HUES48 (cell line): ENCODE data around the gene PIH1D1.
"Not testable (repeated sequence)": the region's sequence is repeated elsewhere in the genome, so short reads cannot be mapped to it uniquely, and the experiment has no call there.

Experiments used
- H3K27ac ChIP-seq: one replicate; pipeline ENCODE4 v1.7.0; 2013; ENCODE audit warnings: low read depth, low read length, inconsistent platforms
- H3K27me3 ChIP-seq: 2 replicates; pipeline ENCODE4 v1.6.1; 2013; ENCODE audit warnings: mild to moderate bottlenecking, low read length; ENCODE audit not compliant: control insufficient read depth, insufficient read depth
- H3K36me3 ChIP-seq: 2 replicates; pipeline ENCODE4 v1.6.1; 2013; ENCODE audit warnings: low read length; ENCODE audit not compliant: control insufficient read depth, insufficient read depth
- H3K4me1 ChIP-seq: 2 replicates; pipeline ENCODE4 v1.6.1; 2013; ENCODE audit warnings: mild to moderate bottlenecking, low read length; ENCODE audit not compliant: control insufficient read depth, insufficient read depth
- H3K4me3 ChIP-seq: 2 replicates; pipeline ENCODE4 v1.5.1; 2013; ENCODE audit warnings: mild to moderate bottlenecking, low read depth, low read length
- H3K9ac ChIP-seq: 2 replicates; pipeline ENCODE4 v1.6.1; 2013; ENCODE audit warnings: mild to moderate bottlenecking, low read depth, low read length, moderate library complexity
- H3K9me3 ChIP-seq: 2 replicates; pipeline ENCODE4 v1.6.1; 2013; ENCODE audit warnings: low read length; ENCODE audit not compliant: control insufficient read depth, insufficient read depth

The PIH1D1 gene

GRCh38 chr19:49465371-49465770, 13.8 kb upstream of the PIH1D1 start:
- no peak overlapping the region for H3K27ac ChIP-seq
- H3K36me3 ChIP-seq, result peaks cover 28% of the 10 kb centered on the region
- H3K4me1 ChIP-seq, result no peaks in the 10 kb centered on the region; the same call in 1 of the 2 replicates
- H3K4me3 ChIP-seq, result no peak overlapping the region
- no peak overlapping the region for H3K9ac ChIP-seq
- H3K9me3 ChIP-seq, result no peaks in the 10 kb centered on the region
- no peaks in the 10 kb centered on the region for H3K27me3 ChIP-seq

GRCh38 chr19:49463960-49464740, 12.5 kb upstream of the PIH1D1 start:
- Histone ChIP-seq H3K9me3 (no peaks in the 10 kb centered on the region), H3K27me3 (no peaks in the 10 kb centered on the region), H3K36me3 (peaks cover 27% of the 10 kb centered on the region), H3K27ac (no peak overlapping the region), H3K9ac (no peak overlapping the region), H3K4me3 (no peak overlapping the region), H3K4me1 (no peaks in the 10 kb centered on the region; the same call in 1 of the 2 replicates)

GRCh38 chr19:49462492-49462891, 10.9 kb upstream of the PIH1D1 start:
- Histone ChIP-seq H3K9me3 (no peaks in the 10 kb centered on the region), H3K27ac (no peak overlapping the region), H3K9ac (no peak overlapping the region), H3K27me3 (no peaks in the 10 kb centered on the region), H3K36me3 (peaks cover 27% of the 10 kb centered on the region), H3K4me1 (no peaks in the 10 kb centered on the region), H3K4me3 (no peak overlapping the region)

GRCh38 chr19:49461656-49462055, 10.0 kb upstream of the PIH1D1 start:
- Histone ChIP-seq H3K4me3 (no peak overlapping the region), H3K36me3 (peaks cover 22% of the 10 kb centered on the region), H3K27ac (no peak overlapping the region), H3K4me1 (no peaks in the 10 kb centered on the region), H3K9me3 (no peaks in the 10 kb centered on the region), H3K27me3 (no peaks in the 10 kb centered on the region), H3K9ac (no peak overlapping the region)

GRCh38 chr19:49461130-49461529, 9.5 kb upstream of the PIH1D1 start:
- not testable (repeated sequence) for H3K27me3 ChIP-seq, H3K27ac ChIP-seq, H3K4me1 ChIP-seq, H3K9me3 ChIP-seq, H3K4me3 ChIP-seq, H3K9ac ChIP-seq
- peaks cover 26% of the 10 kb centered on the region for H3K36me3 ChIP-seq

- H3K9me3 ChIP-seq, result no peaks in the 10 kb centered on the region
- H3K27ac ChIP-seq, result no peak overlapping the region
- no peaks in the 10 kb centered on the region for H3K4me1 ChIP-seq
- no peak overlapping the region for H3K4me3 ChIP-seq
- H3K27me3 ChIP-seq, result no peaks in the 10 kb centered on the region
- no peak overlapping the region for H3K9ac ChIP-seq
- H3K36me3 ChIP-seq, result peaks cover 19% of the 10 kb centered on the region; the same call in 1 of the 2 replicates
These were observed 7.8 kb upstream of the PIH1D1 start for GRCh38 chr19:49459388-49459787.

GRCh38 chr19:49458567-49458903, 6.9 kb upstream of the PIH1D1 start:
- Histone ChIP-seq H3K9ac (no peak overlapping the region), H3K27me3 (no peaks in the 10 kb centered on the region), H3K4me1 (peaks cover 2% of the 10 kb centered on the region; the same call in 1 of the 2 replicates), H3K36me3 (0 out of 2 replicates have a peak, but pooled peaks cover 12% of the 10 kb centered on the region), H3K9me3 (no peaks in the 10 kb centered on the region), H3K27ac (no peak overlapping the region), H3K4me3 (no peak overlapping the region)

GRCh38 chr19:49456326-49456725, 4.7 kb upstream of the PIH1D1 start:
- Histone ChIP-seq H3K36me3 (0 out of 2 replicates have a peak, but pooled peaks cover 12% of the 10 kb centered on the region), H3K9ac (no peak overlapping the region), H3K4me1 (peaks cover 2% of the 10 kb centered on the region; the same call in 1 of the 2 replicates), H3K9me3 (no peaks in the 10 kb centered on the region), H3K27me3 (no peaks in the 10 kb centered on the region), H3K27ac (no peak overlapping the region), H3K4me3 (no peak overlapping the region)

GRCh38 chr19:49455773-49456172, 4.2 kb upstream of the PIH1D1 start:
- H3K9ac ChIP-seq, result no peak overlapping the region
- no peaks in the 10 kb centered on the region for H3K27me3 ChIP-seq
- H3K9me3 ChIP-seq, result no peaks in the 10 kb centered on the region
- H3K27ac ChIP-seq, result no peak overlapping the region
- H3K4me1 ChIP-seq, result peaks cover 2% of the 10 kb centered on the region; the same call in 1 of the 2 replicates
- H3K36me3 ChIP-seq, result 0 out of 2 replicates have a peak, but pooled peaks cover 12% of the 10 kb centered on the region
- no peak overlapping the region for H3K4me3 ChIP-seq

- Histone ChIP-seq H3K4me3 (peak overlapping the region; percentile 93), H3K27me3 (no peaks in the 10 kb centered on the region), H3K9me3 (no peaks in the 10 kb centered on the region), H3K36me3 (peaks cover 16% of the 10 kb centered on the region), H3K9ac (peak overlapping the region; percentile 98), H3K4me1 (peaks cover 2% of the 10 kb centered on the region; the same call in 1 of the 2 replicates), H3K27ac (peak overlapping the region; percentile 99)
These were observed 2.2 kb upstream of the PIH1D1 start for GRCh38 chr19:49453757-49454240.

GRCh38 chr19:49453013-49453756, 1.6 kb upstream of the PIH1D1 start, which contains the start of gene ALDH16A1:
Gene ALDH16A1 (plus strand): TSS chr19:49453225. CDS start chr19:49453332, 107 bp downstream.
- Histone ChIP-seq H3K4me1 (peaks cover 2% of the 10 kb centered on the region; the same call in 1 of the 2 replicates), H3K9me3 (no peaks in the 10 kb centered on the region), H3K36me3 (peaks cover 22% of the 10 kb centered on the region), H3K27ac (peak within 1 kb of the TSS; percentile 99), H3K4me3 (peak within 1 kb of the TSS; percentile 93), H3K9ac (peak within 1 kb of the TSS; percentile 98), H3K27me3 (no peaks in the 10 kb centered on the region)
